HG03066 (cell line): ENCODE results near the gene KIF26B.

ENCODE experiments used
- ATAC-seq: cut with Tn5 transposase; IDR thresholded peaks from one replicate; pipeline ENCODE4 v1.9.1; 2021; ENCODE audit warnings: low read depth; ENCODE audit not compliant: unreplicated experiment

KIF26B gene

DNA sequence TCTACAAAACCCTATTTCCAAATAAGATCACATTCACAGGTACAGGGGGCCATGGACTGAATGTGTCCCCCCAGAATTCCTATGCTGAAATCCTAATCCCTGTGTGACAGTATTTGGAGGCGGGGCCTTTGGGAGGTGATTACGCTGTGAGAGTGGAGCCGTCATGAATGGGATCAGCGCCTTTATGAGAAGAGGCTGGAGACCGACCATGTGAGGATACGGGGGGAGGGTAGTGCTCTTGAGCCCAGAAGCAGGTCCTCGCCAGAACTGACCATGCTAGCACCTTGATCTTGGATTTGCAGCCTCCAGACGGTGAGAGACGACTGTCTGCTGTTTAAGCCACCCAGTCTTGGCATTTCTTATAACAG lies 23.8 kb upstream of the KIF26B start:
- no peak for ATAC-seq

DNA sequence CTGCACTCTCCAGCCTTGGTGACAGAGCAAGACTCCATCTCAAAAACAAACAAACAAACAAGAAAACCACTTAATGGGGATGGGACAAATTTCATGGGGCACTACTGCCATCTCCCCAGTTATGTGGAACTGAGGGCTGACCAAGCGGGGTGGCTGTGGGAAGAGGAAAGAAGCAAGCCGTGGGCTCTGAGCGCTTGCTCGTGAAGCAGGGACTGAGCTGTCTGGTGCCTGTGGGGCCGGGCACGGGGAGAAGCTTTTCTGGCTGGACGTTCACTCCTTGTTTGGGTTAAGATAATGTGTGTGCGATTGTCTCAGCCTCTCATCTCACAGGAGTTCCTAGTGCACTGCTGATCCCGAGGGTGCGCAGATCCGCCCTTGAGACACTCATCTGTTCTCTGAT lies 22.0 kb upstream of the KIF26B start:
- ATAC-seq: no peak

DNA sequence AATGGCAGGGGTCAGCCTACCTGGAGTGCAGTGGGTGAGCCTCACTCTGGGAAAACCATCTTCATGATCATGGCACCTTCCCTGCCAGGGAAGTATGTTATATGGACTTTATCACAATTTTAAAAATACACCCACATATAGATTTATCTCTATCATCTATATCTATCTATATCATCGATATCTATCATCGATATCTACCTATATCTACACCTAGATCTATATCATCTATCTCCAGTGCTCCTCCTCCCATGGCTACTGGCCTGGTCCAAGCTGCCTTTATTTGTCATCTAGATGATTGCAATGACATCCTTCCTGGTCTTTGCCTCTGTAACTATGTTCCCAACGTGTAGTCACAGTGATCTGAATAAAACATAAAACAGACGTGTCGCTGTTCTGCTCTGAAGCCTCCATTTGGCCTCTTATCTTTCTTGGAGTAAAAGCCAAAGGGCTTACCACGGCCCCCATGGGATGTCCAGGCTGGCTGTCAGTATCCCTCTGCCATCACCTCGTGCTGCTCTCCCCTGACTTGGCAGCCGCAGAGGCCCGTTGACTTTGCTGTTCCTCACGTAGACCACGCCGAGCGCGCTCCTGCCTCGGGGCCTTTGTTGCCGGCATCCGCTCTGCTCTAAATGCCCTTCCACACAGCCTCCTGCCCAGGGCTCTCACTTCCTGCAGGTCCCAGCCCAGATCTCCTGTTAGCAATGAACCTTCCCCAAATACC lies 20.6 kb upstream of the KIF26B start:
- ATAC-seq: no peak

GRCh38 chr1:245142171-245142798 lies 12.5 kb upstream of the KIF26B start:
- no peak for ATAC-seq

GRCh38 chr1:245142976-245143375 lies 11.8 kb upstream of the KIF26B start:
- ATAC-seq: no peak

DNA sequence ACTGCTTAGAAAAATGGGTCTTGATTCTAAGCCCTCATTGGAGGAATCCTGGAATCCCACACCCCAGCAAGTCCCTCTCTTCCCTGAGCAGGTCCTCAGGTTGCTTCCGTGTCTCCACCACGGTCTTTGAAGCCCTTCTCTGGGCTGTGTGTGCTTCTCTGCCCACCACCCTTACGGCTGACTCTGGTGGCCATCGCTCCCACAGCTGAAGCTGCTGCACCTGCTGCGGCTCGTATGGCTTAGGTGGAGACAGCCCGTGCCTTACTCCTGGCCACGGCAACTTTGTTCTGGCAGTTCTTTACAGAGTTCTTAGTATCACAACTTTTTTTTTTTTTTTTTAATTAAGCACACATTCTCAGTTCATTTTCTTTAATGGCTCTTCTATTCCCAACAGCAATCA lies 10.9 kb upstream of the KIF26B start:
- no peak for ATAC-seq

GRCh38 chr1:245148069-245148468 lies 6.7 kb upstream of the KIF26B start:
- no peak for ATAC-seq

GRCh38 chr1:245148861-245149260 lies 5.9 kb upstream of the KIF26B start:
- no peak for ATAC-seq

DNA sequence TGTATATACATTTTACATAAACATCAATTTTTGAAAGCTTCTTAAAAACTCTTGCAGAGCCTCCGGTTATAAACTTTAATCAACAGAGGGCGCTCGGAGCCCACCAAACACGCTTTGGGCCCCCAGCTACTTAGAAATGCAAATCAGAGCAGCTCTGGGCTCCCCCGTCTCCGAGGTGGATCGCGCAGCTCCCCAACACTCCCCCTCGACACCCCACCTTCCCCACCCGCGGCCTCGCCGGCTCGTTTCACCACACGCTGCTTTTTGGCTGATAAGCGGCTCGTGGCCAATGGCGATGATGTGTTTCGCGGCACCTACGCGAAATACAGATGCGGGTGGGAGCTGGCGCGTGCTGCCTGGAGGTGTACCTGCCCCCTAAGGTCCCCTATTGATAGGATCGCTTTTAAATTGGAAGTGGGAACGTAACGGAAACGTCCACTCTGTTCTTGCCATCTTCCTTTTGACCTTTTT lies 1.7 kb upstream of the KIF26B start:
- no peak for ATAC-seq

DNA sequence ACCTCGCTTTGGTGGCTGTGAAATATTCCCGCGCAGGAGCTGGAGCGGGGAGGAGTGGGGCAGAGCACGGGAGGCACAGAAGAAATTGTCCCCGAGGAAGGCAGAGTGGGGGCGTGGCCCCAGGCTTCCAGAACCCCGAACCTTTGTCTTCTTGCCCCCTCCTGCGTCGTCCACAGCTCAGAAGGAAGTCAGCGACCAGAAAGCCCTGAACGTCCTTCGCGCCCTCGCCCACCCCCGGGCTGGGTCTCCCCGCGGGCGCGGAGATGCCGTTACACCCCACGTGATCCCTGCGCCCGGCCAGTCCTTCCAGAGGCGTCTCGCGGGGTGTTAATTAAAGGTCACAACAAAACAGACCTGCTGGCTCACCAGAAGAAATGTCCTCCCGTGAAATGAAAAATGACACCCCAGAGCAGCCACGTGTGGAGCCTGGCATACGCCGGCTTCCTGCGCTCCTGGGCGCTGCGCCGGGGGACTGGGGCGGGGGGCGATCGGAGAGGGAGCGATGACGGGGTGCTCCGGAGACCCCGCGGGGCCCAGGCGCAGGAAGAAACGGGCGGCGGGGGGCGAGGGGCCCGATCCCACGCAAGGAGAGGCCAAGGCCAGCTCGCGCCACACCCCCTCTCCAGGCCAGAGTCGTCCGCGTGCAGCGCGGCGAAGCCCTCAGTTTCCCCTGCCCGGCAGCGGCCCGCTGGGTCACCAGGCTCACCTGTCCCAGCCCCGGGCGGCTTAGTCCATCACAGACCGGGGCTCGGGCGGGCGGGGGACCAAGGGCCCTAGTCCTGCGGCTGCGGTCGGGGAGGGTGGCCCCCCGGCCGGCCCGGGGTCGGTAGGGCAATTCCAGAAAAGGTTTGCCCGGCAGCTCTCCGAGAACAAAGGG lies 995 bp upstream of the KIF26B start:
- ATAC-seq: no peak

- ATAC-seq: no peak
Observed at GRCh38 chr1:245155272-245156040, 671 bp downstream of the KIF26B start.

DNA sequence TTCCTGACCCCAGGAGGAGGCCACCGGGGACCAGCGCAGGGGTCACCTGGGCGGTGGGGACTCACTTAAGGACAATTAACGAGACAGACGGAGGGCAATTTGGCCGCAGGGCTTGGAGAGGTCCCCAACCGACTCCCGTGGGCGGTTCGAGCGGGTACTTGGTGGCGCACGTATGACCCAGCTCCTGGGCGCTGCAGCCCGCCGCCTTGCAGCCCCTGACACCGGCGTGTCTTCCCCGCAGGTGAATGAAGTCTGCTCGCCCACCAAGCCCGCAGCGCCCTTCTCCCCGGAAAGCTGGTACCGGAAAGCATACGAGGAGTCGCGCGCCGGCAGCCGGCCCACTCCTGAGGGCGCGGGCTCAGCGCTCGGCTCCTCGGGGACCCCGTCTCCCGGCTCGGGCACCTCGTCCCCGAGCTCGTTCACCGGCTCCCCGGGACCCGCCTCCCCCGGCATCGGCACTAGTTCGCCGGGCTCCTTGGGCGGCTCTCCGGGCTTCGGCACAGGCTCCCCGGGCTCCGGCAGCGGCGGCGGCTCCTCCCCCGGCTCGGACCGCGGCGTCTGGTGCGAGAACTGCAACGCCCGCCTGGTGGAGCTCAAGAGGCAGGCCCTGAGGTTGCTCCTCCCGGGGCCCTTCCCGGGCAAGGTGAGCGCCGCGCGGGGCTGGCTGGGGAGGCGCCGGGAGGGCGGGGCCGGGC lies 1.4 kb downstream of the KIF26B start:
- peak; percentile 84 for ATAC-seq

GRCh38 chr1:245156736-245157505 lies 2.1 kb downstream of the KIF26B start:
- ATAC-seq: no peak

DNA sequence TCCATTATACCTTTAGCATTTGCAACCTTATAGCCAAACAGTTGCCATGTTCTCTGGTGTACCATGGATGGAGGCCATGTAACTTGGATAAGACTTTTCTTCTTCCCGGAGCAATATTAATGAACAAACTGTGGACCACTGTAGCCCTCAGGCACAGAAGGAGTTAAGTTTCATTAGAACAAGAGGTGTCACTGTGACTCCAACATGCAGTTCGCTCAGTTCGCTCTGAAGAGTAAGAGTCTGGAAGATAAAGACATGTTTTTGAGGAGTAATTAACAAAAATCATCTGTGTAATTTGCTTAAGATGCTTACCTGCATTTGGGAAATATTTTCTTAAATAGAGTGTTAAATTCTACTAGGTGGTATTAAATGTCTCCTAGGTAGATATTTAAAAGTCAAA lies 4.1 kb downstream of the KIF26B start:
- ATAC-seq: no peak

- no peak for ATAC-seq
Observed at GRCh38 chr1:245160288-245160687, 5.5 kb downstream of the KIF26B start.

- ATAC-seq: no peak
Observed at GRCh38 chr1:245160741-245161400, 6.1 kb downstream of the KIF26B start.

- ATAC-seq: no peak
Observed at GRCh38 chr1:245161866-245162265, 7.1 kb downstream of the KIF26B start.

DNA sequence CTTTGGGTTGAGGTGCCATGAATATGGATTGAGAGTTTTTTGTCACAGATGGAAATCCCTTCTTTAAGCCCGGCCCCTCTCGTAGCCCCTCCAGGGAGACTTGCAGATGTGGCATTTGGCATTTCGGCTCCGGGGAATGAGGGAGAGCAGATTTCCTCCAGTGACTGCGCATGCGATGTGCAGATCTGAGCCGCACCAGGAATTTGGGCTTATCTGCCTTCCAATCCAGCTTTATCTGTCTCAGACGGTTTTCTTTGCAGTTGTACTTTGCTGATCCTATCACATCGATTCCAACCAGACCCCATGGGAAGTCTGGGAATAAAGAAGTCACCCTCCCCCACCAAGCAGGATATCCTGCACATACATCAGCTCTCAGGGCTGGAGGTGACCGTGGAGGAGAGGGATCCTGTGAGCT lies 11.7 kb downstream of the KIF26B start:
- no peak for ATAC-seq

DNA sequence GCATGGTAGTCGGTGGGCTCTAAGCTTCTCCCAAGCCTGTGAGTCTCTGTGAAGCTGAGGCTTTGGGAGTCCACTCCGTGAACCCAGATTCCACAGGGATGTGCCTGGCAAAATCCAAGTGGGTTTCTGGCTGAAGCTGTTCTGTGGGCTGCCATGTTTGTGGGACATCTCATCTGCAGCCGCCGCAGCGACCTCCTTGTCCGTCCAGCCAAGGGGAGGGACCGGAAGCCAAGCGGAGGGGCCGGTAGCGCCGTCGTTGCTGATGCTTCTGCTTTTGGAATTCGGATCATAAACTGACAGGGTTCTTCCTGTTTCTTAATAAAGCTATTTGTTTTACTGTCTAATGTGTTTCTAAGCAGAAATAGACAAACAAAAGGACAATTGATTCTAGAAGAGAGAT lies 13.3 kb downstream of the KIF26B start:
- no peak for ATAC-seq
